H1 (cell line): ENCODE measurements around the gene ADARB2. TPM values are rescaled to one million over a fixed set of nuclear protein-coding genes. Genes with fewer than 3 reads are reported as not detected.
"Not testable (repeated sequence)": the region's sequence is repeated elsewhere in the genome, so short reads cannot be mapped to it uniquely, and the experiment has no call there.

ENCODE experiments used
- CTCF ChIA-PET: fragments of 300-600 bp; sonication (Branson Sonifier 250); formaldehyde crosslinking; loops from one replicate; lab custom pipeline; 2021; ENCODE audit not compliant: partially characterized antibody; lab: Charles Lee
- POLR2A ChIA-PET: fragments of 300-600 bp; sonication (Branson Sonifier 250); formaldehyde crosslinking; loops from one replicate; lab custom pipeline; 2021; ENCODE audit warnings: inconsistent platforms; ENCODE audit not compliant: partially characterized antibody; lab: Charles Lee
- DNase-seq, 2 experiments: peaks; one replicate each; pipeline versions ENCODE4 v3.0.0 to v3.0.0-alpha.2; 2010 to 2022; ENCODE audit warnings: low spot score in 2 of 2, low read depth in 1 of 2, mixed read lengths in 1 of 2
- FAIRE-seq: peaks from 2 replicates; lab custom pipeline; 2011; peaks lifted over from hg19 to GRCh38; lab: Jason Lieb, UNC
- H2AFZ ChIP-seq: 2 replicates; pipeline ENCODE4 v1.8.1; 2012; ENCODE audit warnings: low read length, inconsistent platforms
- H2AK5ac ChIP-seq: 2 replicates; pipeline ENCODE4 v1.6.1; 2013; ENCODE audit warnings: low read depth, low read length
- H2BK120ac ChIP-seq: replicated peaks from 2 replicates; pipeline ENCODE3; 2013; ENCODE audit warnings: low read depth, low read length, inconsistent platforms
- H2BK12ac ChIP-seq: 2 replicates; pipeline ENCODE4 v1.6.1; 2013; ENCODE audit warnings: low read depth, low read length
- H2BK15ac ChIP-seq: 2 replicates; pipeline ENCODE4 v1.6.1; 2013; ENCODE audit warnings: low read length
- H2BK20ac ChIP-seq: 2 replicates; pipeline ENCODE4 v1.6.1; 2013; ENCODE audit warnings: low read length
- H2BK5ac ChIP-seq: 2 replicates; pipeline ENCODE4 v1.6.1; 2013; ENCODE audit warnings: low read depth, low read length
- H3K14ac ChIP-seq: 2 replicates; pipeline ENCODE4 v1.6.1; 2013; ENCODE audit warnings: inconsistent platforms; ENCODE audit not compliant: insufficient read length
- H3K18ac ChIP-seq: 2 replicates; pipeline ENCODE4 v1.6.1; 2013; ENCODE audit warnings: low read length; ENCODE audit errors: extremely low read depth
- H3K23ac ChIP-seq: 2 replicates; pipeline ENCODE4 v1.6.1; 2013; ENCODE audit warnings: inconsistent platforms; ENCODE audit not compliant: insufficient read length
- H3K23me2 ChIP-seq: 2 replicates; pipeline ENCODE4 v1.6.1; 2013; ENCODE audit warnings: low read depth, low read length
- H3K27ac ChIP-seq: 2 replicates; pipeline ENCODE4 v1.6.1; 2011; ENCODE audit warnings: low read depth, low read length, inconsistent platforms
- H3K27me3 ChIP-seq, 4 experiments: replicated peaks in 1 of 4; 1 replicate in 1 of 4; 2 replicates in 3 of 4; pipeline versions ENCODE4 v1.6.1 to v1.8.1; 2011 to 2013; ENCODE audit warnings: low read length in 3 of 4, mild to moderate bottlenecking in 3 of 4, inconsistent platforms in 2 of 4, mixed read lengths in 2 of 4, moderate library complexity in 1 of 4; ENCODE audit not compliant: control insufficient read depth in 3 of 4, insufficient read depth in 3 of 4; ENCODE audit errors: extremely low read depth in 1 of 4
- H3K36me3 ChIP-seq, 4 experiments: 2 replicates each; pipeline versions ENCODE4 v1.6.1 to v1.8.1; 2011 to 2013; ENCODE audit warnings: mild to moderate bottlenecking in 4 of 4, low read length in 3 of 4, moderate library complexity in 2 of 4, control low read depth in 1 of 4, inconsistent platforms in 1 of 4; ENCODE audit not compliant: insufficient read depth in 4 of 4, control insufficient read depth in 2 of 4
- H3K4ac ChIP-seq: replicated peaks from 2 replicates; pipeline ENCODE3; 2013; ENCODE audit warnings: low read length, low read depth, mixed read lengths, inconsistent platforms; ENCODE audit not compliant: insufficient read length
- H3K4me1 ChIP-seq, 4 experiments: replicated peaks in 1 of 4; 1 replicate in 1 of 4; 2 replicates in 3 of 4; pipeline versions ENCODE4 v1.6.1 to v1.8.1; 2011 to 2013; ENCODE audit warnings: low read length in 3 of 4, inconsistent platforms in 2 of 4, mixed read lengths in 1 of 4; ENCODE audit not compliant: insufficient read depth in 4 of 4, control insufficient read depth in 3 of 4
- H3K4me2 ChIP-seq, 2 experiments: 2 replicates each; pipeline versions ENCODE4 v1.6.1 to v1.8.1; 2011 to 2013; ENCODE audit warnings: low read depth in 2 of 2, low read length in 2 of 2, control low read depth in 1 of 2, inconsistent platforms in 1 of 2, mild to moderate bottlenecking in 1 of 2; ENCODE audit not compliant: insufficient read depth in 1 of 2
- H3K4me3 ChIP-seq, 4 experiments: fragments of 200-600, 300-600 bp in 1 of 4; sonication (generic), shearing (Covaris generic), sonication (Bioruptor Twin) in 1 of 4; 2 replicates each; pipeline versions ENCODE4 v1.5.1 to v1.8.1; 2011 to 2016; ENCODE audit warnings: low read length in 4 of 4, low read depth in 3 of 4, control low read depth in 2 of 4, inconsistent platforms in 2 of 4, mild to moderate bottlenecking in 2 of 4, mixed read lengths in 1 of 4, moderate library complexity in 1 of 4; ENCODE audit not compliant: insufficient read depth in 2 of 4; ENCODE audit errors: extremely low read depth in 1 of 4
- H3K56ac ChIP-seq: replicated peaks from 2 replicates; pipeline ENCODE3; 2013; ENCODE audit warnings: low read depth, mild to moderate bottlenecking, mixed read lengths, low read length, inconsistent platforms; ENCODE audit not compliant: insufficient read length
- H3K79me1 ChIP-seq: 2 replicates; pipeline ENCODE4 v1.6.1; 2013; ENCODE audit warnings: low read depth, low read length, control low read depth
- H3K79me2 ChIP-seq, 2 experiments: 2 replicates each; pipeline versions ENCODE4 v1.6.1 to v1.8.1; 2012 to 2013; ENCODE audit warnings: low read length in 2 of 2, mild to moderate bottlenecking in 2 of 2, inconsistent platforms in 1 of 2; ENCODE audit not compliant: insufficient read depth in 2 of 2, control insufficient read depth in 1 of 2
- H3K9ac ChIP-seq, 4 experiments: replicated peaks in 1 of 4; 1 replicate in 1 of 4; 2 replicates in 3 of 4; pipeline versions ENCODE4 v1.6.1 to v1.8.1; 2011 to 2013; ENCODE audit warnings: low read depth in 3 of 4, low read length in 3 of 4, control low read depth in 2 of 4, mild to moderate bottlenecking in 2 of 4, moderate library complexity in 2 of 4, inconsistent platforms in 1 of 4; ENCODE audit errors: extremely low read depth in 1 of 4
- H3K9me3 ChIP-seq, 2 experiments: 2 replicates each; pipeline versions ENCODE4 v1.6.1 to v1.8.1; 2012 to 2013; ENCODE audit warnings: mild to moderate bottlenecking in 2 of 2, moderate library complexity in 2 of 2, control low read depth in 1 of 2, inconsistent platforms in 1 of 2, low read depth in 1 of 2, low read length in 1 of 2, mixed read lengths in 1 of 2; ENCODE audit not compliant: insufficient read depth in 2 of 2
- H4K20me1 ChIP-seq, 2 experiments: replicated peaks in 1 of 2; 2 replicates each; pipeline versions ENCODE3 to v1.8.1; 2011 to 2013; ENCODE audit warnings: inconsistent platforms in 2 of 2, low read length in 2 of 2, mild to moderate bottlenecking in 1 of 2; ENCODE audit not compliant: insufficient read depth in 2 of 2, control insufficient read depth in 1 of 2
- H4K5ac ChIP-seq: 2 replicates; pipeline ENCODE4 v1.6.1; 2013; ENCODE audit warnings: low read length, low read depth, mixed read lengths, inconsistent platforms; ENCODE audit not compliant: insufficient read length
- H4K8ac ChIP-seq: 2 replicates; pipeline ENCODE4 v1.8.0; 2013; ENCODE audit warnings: mild to moderate bottlenecking, moderate library complexity, low read length, inconsistent platforms; ENCODE audit not compliant: insufficient read depth; ENCODE audit errors: extremely low read depth
- H4K91ac ChIP-seq: replicated peaks from 2 replicates; pipeline ENCODE3; 2013; ENCODE audit warnings: low read length, mixed read lengths, inconsistent platforms; ENCODE audit not compliant: insufficient read length
- SAP30 ChIP-seq: fragments of 300-600 bp; sonication (generic); IDR thresholded peaks from 2 replicates; pipeline ENCODE4 v1.7.1; 2012; ENCODE audit warnings: low read length, moderate library complexity, mild to moderate bottlenecking, inconsistent platforms; ENCODE audit not compliant: insufficient read depth, insufficient replicate concordance
- TAF1 ChIP-seq: IDR thresholded peaks from 2 replicates; pipeline ENCODE4 v1.6.1; 2011; ENCODE audit warnings: mild to moderate bottlenecking, low read depth, low read length
- WGBS, 2 experiments: shearing (Covaris generic) in 1 of 2; methylation state at CpG; one replicate each; pipeline versions ENCODE4 v1.1.6 to v1.1.7; 2013 to 2015; ENCODE audit warnings: low lambda C conversion rate in 2 of 2, mixed read lengths in 2 of 2, inconsistent platforms in 1 of 2, low coverage in 1 of 2, missing lambda C conversion rate in 1 of 2; ENCODE audit not compliant: insufficient replicate concordance in 2 of 2, insufficient coverage in 1 of 2, insufficient read length in 1 of 2; ENCODE audit errors: extremely low coverage in 1 of 2, missing lambda C conversion rate in 1 of 2; 5-methylcytosine and 5-hydroxymethylcytosine counted together
- polyA plus RNA-seq, 7 experiments: library from polyadenylated mRNA; depleted of rRNA in 3 of 7; stranded (reverse) in 5 of 7; unstranded in 2 of 7; fragments of >200 nt in 5 of 7; fragments of 200-250 nt in 2 of 7; gene quantifications; 1 replicate in 5 of 7; 2 replicates in 1 of 7; 4 replicates in 1 of 7; pipeline versions ENCODE4 v1.2.1 to v1.2.3, GENCODE V29; 2011 to 2013; ENCODE audit warnings: missing spikeins in 2 of 7, mixed read lengths in 2 of 7
- total RNA-seq: library from RNA; stranded (reverse); fragmentation: NEBNext Ultra II Directional; extraction: Animal tissue kit (Norgen Biotek cat#: 25700); gene quantifications from 2 replicates; pipeline ENCODE4 v1.2.1, GENCODE V29; 2021

Gene ADARB2
- total and polyA plus RNA-seq, 2 of the 8 experiments (the other 6 are each of a cell fraction or from before 2014, with no cell fraction given) = 2.2 to 2.8 TPM

- TF ChIP-seq SAP30 = no peak
- no peak for TF ChIP-seq TAF1
Observed at GRCh38 chr10:1354809-1355710, 382.3 kb downstream of the ADARB2 start (continued).

DNA sequence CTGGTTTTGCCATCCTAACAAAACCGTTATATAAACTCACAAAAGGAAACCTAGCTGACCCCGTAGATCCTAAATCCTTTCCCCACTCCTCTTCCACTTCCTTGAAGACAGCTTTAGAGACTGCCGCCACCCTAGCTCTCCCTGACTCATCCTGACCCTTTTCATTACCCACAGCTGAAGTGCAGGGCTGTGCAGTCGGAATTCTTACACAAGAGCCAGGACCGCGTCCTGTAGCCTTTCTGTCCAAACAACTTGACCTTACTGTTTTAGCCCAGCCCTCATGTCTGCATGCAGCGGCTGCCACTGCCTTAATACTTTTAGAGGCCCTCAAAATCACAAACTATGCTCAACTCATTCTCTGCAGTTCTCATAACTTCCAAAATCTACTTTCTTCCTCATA lies 385.0 kb downstream of the ADARB2 start:
- H3K79me2 ChIP-seq, H2BK12ac ChIP-seq, H3K23ac ChIP-seq, CTCF ChIA-PET, H4K5ac ChIP-seq, H3K18ac ChIP-seq, H4K91ac ChIP-seq, H2AFZ ChIP-seq, H2BK15ac ChIP-seq, H3K23me2 ChIP-seq, H3K56ac ChIP-seq, H2BK5ac ChIP-seq, H3K27me3 ChIP-seq, H3K79me1 ChIP-seq, H2AK5ac ChIP-seq, H2BK120ac ChIP-seq, H3K4ac ChIP-seq, H3K9ac ChIP-seq, H3K4me3 ChIP-seq, H2BK20ac ChIP-seq, H3K4me2 ChIP-seq, H3K36me3 ChIP-seq, H4K20me1 ChIP-seq, H3K27ac ChIP-seq, DNase-seq, H3K9me3 ChIP-seq, FAIRE-seq, H3K4me1 ChIP-seq, H3K14ac ChIP-seq, H4K8ac ChIP-seq: not testable (repeated sequence)
- 97% methylated on average over 5 of the region's 7 CpGs; no CpG with 5 or more reads in 1 of the 2 experiments for WGBS, 2 experiments
- POLR2A ChIA-PET = interaction anchor here (0.9 kb wide), 1 partner anchor 13 kb away, joined by 3 read pairs; no protein-coding TSS in a partner anchor
